Measurements from ENCODE around the gene SNX5. TPM values are rescaled to one million over a fixed set of nuclear protein-coding genes. Genes with fewer than 3 reads are reported as not detected.
A peak's percentile ranks its signal among the peaks of the same experiment; 100 is the strongest.

SNX5 gene
- total and polyA plus RNA-seq, 3 donors from 2014 or later = 72.3 to 116 (median 110) TPM

DNA sequence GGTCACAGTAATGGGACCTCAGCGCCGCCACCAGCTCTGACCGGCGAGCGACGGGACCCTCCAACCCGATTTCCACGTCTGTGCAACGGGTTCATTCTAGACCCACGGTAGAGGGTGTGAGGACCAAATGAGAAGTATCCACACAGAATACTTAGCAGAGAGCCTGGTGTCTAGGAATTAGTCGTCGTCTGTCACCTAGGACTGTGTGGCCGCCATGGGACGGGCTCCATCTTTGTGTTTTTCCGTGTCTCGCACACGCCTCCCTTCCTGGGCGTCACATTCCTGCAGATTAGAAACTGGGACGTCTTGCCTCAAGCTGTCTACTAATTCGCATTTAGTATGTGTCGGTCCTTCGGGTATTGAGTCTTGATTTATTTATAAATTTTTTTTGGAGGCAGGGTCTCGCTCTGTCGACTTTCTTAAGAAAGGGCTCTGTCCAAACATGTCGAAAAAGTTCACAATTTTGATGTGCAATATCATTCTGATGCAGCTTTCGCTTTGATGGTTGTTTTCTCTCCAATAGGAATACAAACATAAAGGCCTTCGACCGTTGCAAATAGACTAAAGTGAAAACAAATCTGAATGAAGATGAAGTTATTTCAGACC, 787 bp upstream of the SNX5 start:
- intact Hi-C loops (cut with DNase I; ENCODE audit: low total_unique reads) = no loop called here
- H3K4me1 ChIP-seq = peaks cover 42% of the 10 kb centered on the region
- no peaks in the 10 kb centered on the region for H3K36me3 ChIP-seq (ENCODE audit: low read depth, missing control alignments)
- DNase-seq = peak; percentile 66
- WGBS, 2 donors = 0 to 1% methylated on average over 28 of the region's 28 CpGs
- H3K27me3 ChIP-seq = no peaks in the 10 kb centered on the region
- TF ChIP-seq POLR2A (IDR thresholded peaks at IDR 0.05) = no peak
- TF ChIP-seq, protein P1, sequence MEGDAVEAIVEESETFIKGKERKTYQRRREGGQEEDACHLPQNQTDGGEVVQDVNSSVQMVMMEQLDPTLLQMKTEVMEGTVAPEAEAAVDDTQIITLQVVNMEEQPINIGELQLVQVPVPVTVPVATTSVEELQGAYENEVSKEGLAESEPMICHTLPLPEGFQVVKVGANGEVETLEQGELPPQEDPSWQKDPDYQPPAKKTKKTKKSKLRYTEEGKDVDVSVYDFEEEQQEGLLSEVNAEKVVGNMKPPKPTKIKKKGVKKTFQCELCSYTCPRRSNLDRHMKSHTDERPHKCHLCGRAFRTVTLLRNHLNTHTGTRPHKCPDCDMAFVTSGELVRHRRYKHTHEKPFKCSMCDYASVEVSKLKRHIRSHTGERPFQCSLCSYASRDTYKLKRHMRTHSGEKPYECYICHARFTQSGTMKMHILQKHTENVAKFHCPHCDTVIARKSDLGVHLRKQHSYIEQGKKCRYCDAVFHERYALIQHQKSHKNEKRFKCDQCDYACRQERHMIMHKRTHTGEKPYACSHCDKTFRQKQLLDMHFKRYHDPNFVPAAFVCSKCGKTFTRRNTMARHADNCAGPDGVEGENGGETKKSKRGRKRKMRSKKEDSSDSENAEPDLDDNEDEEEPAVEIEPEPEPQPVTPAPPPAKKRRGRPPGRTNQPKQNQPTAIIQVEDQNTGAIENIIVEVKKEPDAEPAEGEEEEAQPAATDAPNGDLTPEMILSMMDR (IDR thresholded peaks at IDR 0.05) = no peak
- H3K4me3 ChIP-seq = peak overlapping the region; percentile 74 to 77
- H3K27ac ChIP-seq = peak overlapping the region; percentile 96 to 99
- H3K9me3 ChIP-seq = no peaks in the 10 kb centered on the region

DNA sequence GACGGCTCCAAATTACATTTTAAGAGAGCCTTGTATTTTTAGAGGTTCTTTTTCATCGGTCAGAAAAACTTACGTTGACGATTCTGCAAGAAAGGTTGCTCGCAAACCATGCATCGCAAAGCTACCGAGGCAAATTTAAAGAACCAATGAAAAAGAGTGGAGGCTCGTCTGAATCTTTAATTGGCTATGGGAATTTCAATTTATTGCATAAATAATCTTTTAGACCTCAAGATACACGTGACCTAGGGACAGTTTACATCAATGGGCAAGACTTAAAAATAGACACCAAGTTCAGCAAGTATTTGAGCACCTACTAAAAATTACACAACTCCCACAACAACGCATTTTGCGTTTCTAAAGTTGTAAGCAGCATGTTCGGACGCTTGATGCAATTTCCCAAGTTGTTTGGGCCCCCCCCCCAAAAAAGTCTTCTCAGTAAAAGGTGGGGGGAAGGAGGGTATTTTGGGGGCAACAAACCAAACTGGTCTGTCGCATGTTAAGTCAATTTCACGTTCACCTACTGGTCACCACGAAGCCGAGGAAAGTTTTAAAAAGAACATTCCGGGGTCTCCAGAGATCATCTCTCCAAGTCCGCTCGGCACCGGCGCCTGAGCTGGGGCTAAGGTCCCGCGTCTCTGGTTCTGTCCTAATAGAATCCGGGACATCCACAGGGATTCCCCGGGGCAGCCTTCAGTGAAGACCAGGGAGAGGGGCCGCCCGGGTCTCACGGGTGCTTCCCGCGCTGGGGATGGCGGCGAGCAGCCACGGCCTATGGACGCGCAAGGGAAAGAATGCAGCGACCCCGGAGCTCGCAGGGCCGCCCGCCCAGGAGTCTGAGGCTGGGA, 851 bp downstream of the SNX5 start:
- Histone ChIP-seq H3K4me3 (peak overlapping the region; percentile 74 to 77), H3K36me3 (ENCODE audit: low read depth, missing control alignments) (no peaks in the 10 kb centered on the region), H3K27me3 (no peaks in the 10 kb centered on the region), H3K27ac (peak overlapping the region; percentile 96 to 99), H3K9me3 (no peaks in the 10 kb centered on the region), H3K4me1 (peaks cover 46% of the 10 kb centered on the region)
- whole genome bisulfite sequencing, 2 donors = 0 to 1% methylated on average over 24 to 41 of the region's 41 CpGs
- no peak for TF ChIP-seq POLR2A (IDR thresholded peaks at IDR 0.05)
- TF ChIP-seq, protein P1 (IDR thresholded peaks at IDR 0.05) = no peak
- DNase-seq = peak; percentile 30
- intact Hi-C loops (cut with DNase I; ENCODE audit: low total_unique reads) = no loop called here

DNA sequence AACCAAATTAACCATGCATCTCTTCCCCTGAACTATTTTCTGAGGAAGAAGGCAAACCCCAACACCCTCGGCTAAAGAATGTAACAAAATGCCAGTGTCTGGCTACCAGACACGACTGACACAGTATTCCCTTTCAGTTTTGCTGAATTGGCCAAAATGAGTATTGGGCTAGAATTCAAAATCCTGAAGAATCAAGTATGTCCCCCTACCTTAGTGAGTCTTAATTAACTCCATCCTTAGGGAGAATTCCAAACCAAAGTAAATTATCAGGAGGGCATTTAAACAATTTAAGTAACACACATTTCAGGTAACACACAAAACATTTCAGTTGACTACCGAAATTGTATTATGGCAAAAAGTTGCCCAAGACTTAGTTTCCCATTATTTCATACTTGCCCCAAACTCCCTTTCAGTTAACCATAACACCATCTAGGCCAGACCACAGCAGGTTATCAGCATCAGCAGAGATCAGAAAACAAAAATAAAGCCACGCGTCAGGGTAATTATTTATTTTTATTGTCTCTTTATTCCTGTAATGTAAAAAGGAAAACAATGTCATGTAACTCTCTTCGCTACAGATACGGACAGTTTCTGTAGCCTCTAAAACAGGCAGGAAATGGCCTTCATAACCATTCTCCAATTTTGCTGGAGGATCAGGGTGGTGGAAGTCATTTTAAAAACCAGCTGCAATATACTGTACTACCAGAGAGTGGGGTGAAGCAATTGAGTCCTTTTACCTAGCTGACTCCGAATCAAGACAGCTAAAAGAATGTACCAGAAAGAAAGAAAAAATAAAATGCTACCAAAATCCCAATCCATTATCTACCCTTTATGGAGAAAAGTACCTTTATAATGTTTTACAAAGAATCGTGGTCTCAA, 1.9 kb downstream of the SNX5 start:
- Histone ChIP-seq H3K4me1 (peaks cover 53% of the 10 kb centered on the region), H3K36me3 (ENCODE audit: low read depth, missing control alignments) (no peaks in the 10 kb centered on the region), H3K27ac (peak overlapping the region; percentile 96 to 99), H3K27me3 (no peaks in the 10 kb centered on the region), H3K9me3 (no peaks in the 10 kb centered on the region), H3K4me3 (peak overlapping the region; percentile 74 to 77)
- intact Hi-C loops (cut with DNase I; ENCODE audit: low total_unique reads) = no loop called here
- TF ChIP-seq, protein P1 (IDR thresholded peaks at IDR 0.05) = peak in 1 of 3 experiments; percentile 23
- no peak for TF ChIP-seq POLR2A (IDR thresholded peaks at IDR 0.05)
- DNase-seq = no peak
- WGBS, 2 donors = 5 to 8% methylated on average over 9 of the region's 9 CpGs

DNA sequence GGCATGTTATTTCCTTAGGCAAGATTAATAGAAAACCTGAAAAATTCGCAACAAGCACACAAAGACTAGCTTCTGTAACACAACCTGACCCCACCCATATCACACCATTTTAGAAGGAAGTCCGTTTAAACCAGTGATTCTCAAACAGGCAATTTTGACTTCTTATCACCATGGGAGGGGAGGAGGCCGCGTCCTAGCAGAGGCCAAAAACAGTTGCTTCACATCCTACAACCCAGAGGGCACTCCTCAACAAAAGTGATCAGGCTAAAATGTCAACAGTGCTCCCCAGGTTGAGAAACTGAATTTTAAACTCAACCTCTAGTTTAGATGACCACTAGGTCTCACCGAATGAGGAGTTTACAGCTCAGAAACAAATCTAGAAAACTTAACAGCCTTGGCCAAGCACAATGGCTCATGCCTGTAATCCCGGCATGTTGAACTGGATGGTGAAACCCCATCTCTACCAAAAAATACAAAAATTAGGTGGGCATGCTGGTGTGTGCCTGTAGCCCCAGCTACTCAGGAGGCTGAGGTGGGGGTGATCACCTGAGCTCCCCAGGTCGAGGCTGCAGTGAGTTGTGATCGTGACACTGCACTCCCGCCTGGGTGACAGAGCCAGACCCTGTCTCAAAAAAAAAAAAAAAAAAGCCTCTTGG, 3.4 kb downstream of the SNX5 start:
- H3K27ac ChIP-seq = peak overlapping the region in 1 of 2 donors; percentile 99
- 59 to 68% methylated on average over 9 of the region's 9 CpGs for WGBS, 2 donors
- H3K4me3 ChIP-seq = no peak overlapping the region
- intact Hi-C loops (cut with DNase I; ENCODE audit: low total_unique reads) = no loop called here
- DNase-seq = no peak
- no peaks in the 10 kb centered on the region for H3K9me3 ChIP-seq
- H3K36me3 ChIP-seq (ENCODE audit: low read depth, missing control alignments) = no peaks in the 10 kb centered on the region
- H3K27me3 ChIP-seq = no peaks in the 10 kb centered on the region
- peaks cover 47% of the 10 kb centered on the region for H3K4me1 ChIP-seq
- TF ChIP-seq, protein P1 (IDR thresholded peaks at IDR 0.05) = no peak
- TF ChIP-seq POLR2A (IDR thresholded peaks at IDR 0.05) = no peak
